ENCODE results near the gene EN1.

DNA sequence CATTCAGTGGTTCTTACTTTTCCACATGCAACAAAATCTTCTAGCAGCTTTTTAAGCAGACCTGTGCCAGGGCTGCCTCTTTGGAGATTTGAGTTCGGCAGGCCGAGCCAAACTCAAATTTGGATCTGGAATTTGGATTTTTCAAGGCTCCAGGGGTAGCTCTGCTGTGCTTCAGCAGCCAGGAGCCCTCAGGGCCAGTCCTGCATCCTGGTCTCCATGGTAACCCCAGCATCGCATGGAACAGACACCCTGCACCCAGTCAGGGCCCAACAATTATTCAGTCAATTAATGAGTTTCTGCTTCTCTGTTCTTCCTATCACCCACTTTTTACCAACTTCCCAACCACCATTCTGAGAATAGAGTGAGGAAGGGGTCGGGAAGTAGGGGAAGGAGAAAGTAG, 30.0 kb downstream of the EN1 start:
- TF ChIP-seq, protein P1, sequence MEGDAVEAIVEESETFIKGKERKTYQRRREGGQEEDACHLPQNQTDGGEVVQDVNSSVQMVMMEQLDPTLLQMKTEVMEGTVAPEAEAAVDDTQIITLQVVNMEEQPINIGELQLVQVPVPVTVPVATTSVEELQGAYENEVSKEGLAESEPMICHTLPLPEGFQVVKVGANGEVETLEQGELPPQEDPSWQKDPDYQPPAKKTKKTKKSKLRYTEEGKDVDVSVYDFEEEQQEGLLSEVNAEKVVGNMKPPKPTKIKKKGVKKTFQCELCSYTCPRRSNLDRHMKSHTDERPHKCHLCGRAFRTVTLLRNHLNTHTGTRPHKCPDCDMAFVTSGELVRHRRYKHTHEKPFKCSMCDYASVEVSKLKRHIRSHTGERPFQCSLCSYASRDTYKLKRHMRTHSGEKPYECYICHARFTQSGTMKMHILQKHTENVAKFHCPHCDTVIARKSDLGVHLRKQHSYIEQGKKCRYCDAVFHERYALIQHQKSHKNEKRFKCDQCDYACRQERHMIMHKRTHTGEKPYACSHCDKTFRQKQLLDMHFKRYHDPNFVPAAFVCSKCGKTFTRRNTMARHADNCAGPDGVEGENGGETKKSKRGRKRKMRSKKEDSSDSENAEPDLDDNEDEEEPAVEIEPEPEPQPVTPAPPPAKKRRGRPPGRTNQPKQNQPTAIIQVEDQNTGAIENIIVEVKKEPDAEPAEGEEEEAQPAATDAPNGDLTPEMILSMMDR (IDR thresholded peaks at IDR 0.05; ENCODE audit: low read depth, low read length): no peak
- TF ChIP-seq, protein P2, sequence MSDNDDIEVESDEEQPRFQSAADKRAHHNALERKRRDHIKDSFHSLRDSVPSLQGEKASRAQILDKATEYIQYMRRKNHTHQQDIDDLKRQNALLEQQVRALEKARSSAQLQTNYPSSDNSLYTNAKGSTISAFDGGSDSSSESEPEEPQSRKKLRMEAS (IDR thresholded peaks at IDR 0.05; ENCODE audit: low read depth, low read length): no peak

Data from NB4 (cell line).